ENCODE data around the gene HYAL3. TPM values are rescaled to one million over a fixed set of nuclear protein-coding genes. Genes with fewer than 3 reads are reported as not detected.

HYAL3 gene
- total RNA-seq, 4 donors from 2014 or later, result 1.9 to 4.1 (median 2.6) TPM

- WGBS, 2 donors, result 2 to 3% methylated on average over 6 to 63 of the region's 67 CpGs
- TF ChIP-seq CTCF (IDR thresholded peaks at IDR 0.05) (no peak), POLR2A (IDR thresholded peaks at IDR 0.05) (no peak)
- DNase-seq (ENCODE audit: low spot score in 2 of 2), result peak; percentile 96 to 99
- peak within 1 kb of the TSS; percentile 82 for H3K4me3 ChIP-seq (ENCODE audit: low read depth, poor library complexity, severe bottlenecking)
- intact Hi-C loops (cut with DNase I; ENCODE audit: low total_unique reads), result no loop called here
Observed at GRCh38 chr3:50292159-50293078, 6.8 kb downstream of the HYAL3 start, which contains the start of gene IFRD2. Gene IFRD2 (minus strand): TSS chr3:50292429. CDS start chr3:50292274, 155 bp downstream.

GRCh38 chr3:50290161-50290641 is 9.0 kb downstream of the HYAL3 start:
- peak in 1 of 2 donors; percentile 88 for DNase-seq (ENCODE audit: low spot score in 2 of 2)
- WGBS, 2 donors, result 91 to 93% methylated on average over 16 of the region's 16 CpGs
- intact Hi-C loops (cut with DNase I; ENCODE audit: low total_unique reads), result no loop called here
- TF ChIP-seq POLR2A (IDR thresholded peaks at IDR 0.05) (no peak), CTCF (IDR thresholded peaks at IDR 0.05) (no peak)
- H3K4me3 ChIP-seq (ENCODE audit: low read depth, poor library complexity, severe bottlenecking), result no peak overlapping the region

- WGBS, 2 donors, result 95 to 98% methylated on average over 6 of the region's 6 CpGs
- TF ChIP-seq POLR2A (IDR thresholded peaks at IDR 0.05), result no peak
- no peak for TF ChIP-seq CTCF (IDR thresholded peaks at IDR 0.05)
- intact Hi-C loops (cut with DNase I; ENCODE audit: low total_unique reads), result no loop called here
- no peak for DNase-seq (ENCODE audit: low spot score in 2 of 2)
- no peak overlapping the region for H3K4me3 ChIP-seq (ENCODE audit: low read depth, poor library complexity, severe bottlenecking)
Observed at GRCh38 chr3:50289130-50289529, 10.1 kb downstream of the HYAL3 start.

GRCh38 chr3:50288387-50289007 is 10.7 kb downstream of the HYAL3 start:
- intact Hi-C loops (cut with DNase I; ENCODE audit: low total_unique reads), result no loop called here
- TF ChIP-seq CTCF (IDR thresholded peaks at IDR 0.05), result no peak
- TF ChIP-seq POLR2A (IDR thresholded peaks at IDR 0.05), result no peak
- 89 to 92% methylated on average over 22 to 23 of the region's 23 CpGs for WGBS, 2 donors
- no peak for DNase-seq (ENCODE audit: low spot score in 2 of 2)
- H3K4me3 ChIP-seq (ENCODE audit: low read depth, poor library complexity, severe bottlenecking), result no peak overlapping the region

- no peak overlapping the region for H3K4me3 ChIP-seq (ENCODE audit: low read depth, poor library complexity, severe bottlenecking)
- intact Hi-C loops (cut with DNase I; ENCODE audit: low total_unique reads), result no loop called here
- TF ChIP-seq CTCF (IDR thresholded peaks at IDR 0.05) (no peak), POLR2A (IDR thresholded peaks at IDR 0.05) (no peak)
- DNase-seq (ENCODE audit: low spot score in 2 of 2), result no peak
- WGBS, 2 donors, result 92 to 100% methylated on average over 1 of the region's 1 CpG
Observed at GRCh38 chr3:50287262-50287661, 11.9 kb downstream of the HYAL3 start.

Data from lower leg skin (tissue), 4 donors.